ENCODE results near the gene ZNF266. TPM values are rescaled to one million over a fixed set of nuclear protein-coding genes. Genes with fewer than 3 reads are reported as not detected.
A peak's percentile ranks its signal among the peaks of the same experiment; 100 is the strongest.

Gene ZNF266
- total RNA-seq, 1 donor, result 9.4 TPM

DNA sequence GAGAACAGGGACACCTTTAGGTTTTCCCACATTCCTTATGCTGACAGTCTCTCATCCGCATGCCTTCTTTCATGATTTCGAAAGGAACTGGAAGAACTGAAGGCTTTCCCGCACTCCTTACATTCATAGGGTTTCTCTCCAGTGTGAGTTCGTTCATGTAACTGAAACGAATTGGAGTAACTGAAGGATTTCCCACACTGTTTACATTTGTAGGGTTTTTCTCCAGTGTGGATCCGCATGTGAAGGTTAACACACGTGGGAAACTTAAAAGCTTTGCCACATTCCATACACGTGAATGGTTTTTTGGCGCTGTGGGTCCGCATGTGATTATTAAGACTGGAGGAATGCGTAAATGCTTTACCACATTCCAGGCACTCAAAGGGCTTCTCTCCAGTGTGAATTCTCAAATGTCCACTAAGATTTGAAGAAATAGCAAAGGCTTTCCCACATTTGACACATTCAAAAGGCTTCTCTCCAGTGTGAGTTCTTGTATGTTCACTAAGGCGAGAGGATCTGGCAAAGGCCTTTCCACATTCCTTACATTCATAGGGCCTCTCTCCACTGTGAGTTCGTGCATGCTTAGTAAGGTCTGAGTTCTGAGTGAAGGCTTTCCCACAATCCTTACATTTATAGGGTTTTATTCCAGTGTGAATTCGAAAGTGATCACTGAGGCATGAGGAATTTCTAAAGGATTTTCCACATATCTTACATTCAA lies 22.0 kb downstream of the ZNF266 start:
- no peak overlapping the region for H3K4me3 ChIP-seq (ENCODE audit: insufficient read depth, low read length)
- peaks cover 51% of the 10 kb centered on the region for H3K9me3 ChIP-seq (ENCODE audit: low read depth, low read length)
- DNase-seq (ENCODE audit: insufficient read length, low spot score, missing footprints), result no peak
- H3K4me2 ChIP-seq (ENCODE audit: insufficient read depth, low read length), result no peak overlapping the region
- H3K27me3 ChIP-seq (ENCODE audit: insufficient read depth, low read length), result no peaks in the 10 kb centered on the region
- no peaks in the 10 kb centered on the region for H3K4me1 ChIP-seq (ENCODE audit: insufficient read depth, low read length)
- H3K36me3 ChIP-seq (ENCODE audit: insufficient read depth, low read length), result peaks cover 51% of the 10 kb centered on the region
- TF ChIP-seq, protein P1, sequence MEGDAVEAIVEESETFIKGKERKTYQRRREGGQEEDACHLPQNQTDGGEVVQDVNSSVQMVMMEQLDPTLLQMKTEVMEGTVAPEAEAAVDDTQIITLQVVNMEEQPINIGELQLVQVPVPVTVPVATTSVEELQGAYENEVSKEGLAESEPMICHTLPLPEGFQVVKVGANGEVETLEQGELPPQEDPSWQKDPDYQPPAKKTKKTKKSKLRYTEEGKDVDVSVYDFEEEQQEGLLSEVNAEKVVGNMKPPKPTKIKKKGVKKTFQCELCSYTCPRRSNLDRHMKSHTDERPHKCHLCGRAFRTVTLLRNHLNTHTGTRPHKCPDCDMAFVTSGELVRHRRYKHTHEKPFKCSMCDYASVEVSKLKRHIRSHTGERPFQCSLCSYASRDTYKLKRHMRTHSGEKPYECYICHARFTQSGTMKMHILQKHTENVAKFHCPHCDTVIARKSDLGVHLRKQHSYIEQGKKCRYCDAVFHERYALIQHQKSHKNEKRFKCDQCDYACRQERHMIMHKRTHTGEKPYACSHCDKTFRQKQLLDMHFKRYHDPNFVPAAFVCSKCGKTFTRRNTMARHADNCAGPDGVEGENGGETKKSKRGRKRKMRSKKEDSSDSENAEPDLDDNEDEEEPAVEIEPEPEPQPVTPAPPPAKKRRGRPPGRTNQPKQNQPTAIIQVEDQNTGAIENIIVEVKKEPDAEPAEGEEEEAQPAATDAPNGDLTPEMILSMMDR (IDR thresholded peaks at IDR 0.05; ENCODE audit: extremely low read depth, low read depth, low read length), result no peak
- H3K27ac ChIP-seq (ENCODE audit: low read depth, low read length), result no peak overlapping the region
- no peak overlapping the region for H2AFZ ChIP-seq (ENCODE audit: low read length)
- H4K20me1 ChIP-seq (ENCODE audit: insufficient read depth, low read length), result no peaks in the 10 kb centered on the region
- no peaks in the 10 kb centered on the region for H3K79me2 ChIP-seq (ENCODE audit: insufficient read depth, low read length)

DNA sequence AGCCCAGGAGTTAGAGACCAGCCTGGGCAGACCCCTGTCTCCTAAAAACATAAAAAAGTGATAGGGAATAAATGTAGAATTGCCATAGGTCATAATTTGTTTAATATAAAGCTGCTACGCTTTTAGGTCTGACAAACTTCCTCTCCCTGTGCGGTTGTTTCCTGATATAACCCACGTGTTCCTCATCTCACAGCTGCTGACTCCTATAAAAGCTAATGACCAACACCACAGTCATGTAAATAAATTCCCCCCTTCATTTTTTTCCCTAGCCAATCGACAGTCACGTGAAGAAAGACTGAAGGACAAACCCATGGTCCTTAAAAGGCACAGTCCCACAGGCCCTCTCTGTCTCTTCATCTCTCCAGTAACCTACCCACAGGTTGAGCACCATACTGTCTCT lies 27.5 kb downstream of the ZNF266 start:
- Histone ChIP-seq H2AFZ (ENCODE audit: low read length) (peak overlapping the region; percentile 94), H3K4me1 (ENCODE audit: insufficient read depth, low read length) (no peaks in the 10 kb centered on the region), H3K4me2 (ENCODE audit: insufficient read depth, low read length) (peak overlapping the region; percentile 64), H3K79me2 (ENCODE audit: insufficient read depth, low read length) (peaks cover 6% of the 10 kb centered on the region), H3K36me3 (ENCODE audit: insufficient read depth, low read length) (peaks cover 5% of the 10 kb centered on the region), H3K9me3 (ENCODE audit: low read depth, low read length) (peaks cover 18% of the 10 kb centered on the region), H3K27me3 (ENCODE audit: insufficient read depth, low read length) (no peaks in the 10 kb centered on the region), H3K4me3 (ENCODE audit: insufficient read depth, low read length) (peak overlapping the region; percentile 82), H3K27ac (ENCODE audit: low read depth, low read length) (no peak overlapping the region), H4K20me1 (ENCODE audit: insufficient read depth, low read length) (no peaks in the 10 kb centered on the region)
- no peak for DNase-seq (ENCODE audit: insufficient read length, low spot score, missing footprints)
- TF ChIP-seq, protein P1 (IDR thresholded peaks at IDR 0.05; ENCODE audit: extremely low read depth, low read depth, low read length), result no peak

DNA sequence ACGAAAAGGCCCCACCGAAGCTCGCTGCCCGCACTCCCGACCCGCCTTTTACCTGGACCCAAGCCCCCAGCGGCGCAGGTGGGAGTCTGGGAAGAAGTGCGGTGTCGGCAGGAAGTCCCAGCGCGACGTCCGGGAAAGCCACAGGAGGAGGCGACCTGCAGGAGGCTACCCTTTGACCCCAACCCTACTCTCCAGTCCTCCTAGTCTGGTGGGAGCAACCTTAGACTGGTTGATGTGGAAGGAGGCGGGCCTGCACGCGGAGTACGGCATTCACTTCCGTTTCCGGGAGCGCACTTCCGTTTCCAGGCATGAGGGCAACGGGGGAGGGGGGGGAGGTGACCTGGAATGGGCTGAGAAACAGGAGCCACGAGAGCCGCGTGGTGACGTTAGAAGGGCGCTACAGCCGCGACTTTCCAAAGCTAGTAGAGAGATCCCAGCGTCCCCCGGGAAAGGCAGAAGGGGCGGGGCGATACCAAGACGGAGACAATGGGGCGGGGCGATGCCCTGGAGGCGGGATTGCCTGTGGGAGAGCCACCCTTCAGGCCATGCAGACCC lies 28.5 kb downstream of the ZNF266 start:
- H3K4me3 ChIP-seq (ENCODE audit: insufficient read depth, low read length), result peak overlapping the region; percentile 82
- peak; percentile 93 for DNase-seq (ENCODE audit: insufficient read length, low spot score, missing footprints)
- H3K36me3 ChIP-seq (ENCODE audit: insufficient read depth, low read length), result no peaks in the 10 kb centered on the region
- peak overlapping the region; percentile 64 for H3K4me2 ChIP-seq (ENCODE audit: insufficient read depth, low read length)
- H3K79me2 ChIP-seq (ENCODE audit: insufficient read depth, low read length), result peaks cover 6% of the 10 kb centered on the region
- H3K27ac ChIP-seq (ENCODE audit: low read depth, low read length), result no peak overlapping the region
- peak overlapping the region; percentile 94 for H2AFZ ChIP-seq (ENCODE audit: low read length)
- no peaks in the 10 kb centered on the region for H3K4me1 ChIP-seq (ENCODE audit: insufficient read depth, low read length)
- peaks cover 9% of the 10 kb centered on the region for H3K9me3 ChIP-seq (ENCODE audit: low read depth, low read length)
- H3K27me3 ChIP-seq (ENCODE audit: insufficient read depth, low read length), result no peaks in the 10 kb centered on the region
- TF ChIP-seq, protein P1 (IDR thresholded peaks at IDR 0.05; ENCODE audit: extremely low read depth, low read depth, low read length), result no peak
- H4K20me1 ChIP-seq (ENCODE audit: insufficient read depth, low read length), result no peaks in the 10 kb centered on the region

DNA sequence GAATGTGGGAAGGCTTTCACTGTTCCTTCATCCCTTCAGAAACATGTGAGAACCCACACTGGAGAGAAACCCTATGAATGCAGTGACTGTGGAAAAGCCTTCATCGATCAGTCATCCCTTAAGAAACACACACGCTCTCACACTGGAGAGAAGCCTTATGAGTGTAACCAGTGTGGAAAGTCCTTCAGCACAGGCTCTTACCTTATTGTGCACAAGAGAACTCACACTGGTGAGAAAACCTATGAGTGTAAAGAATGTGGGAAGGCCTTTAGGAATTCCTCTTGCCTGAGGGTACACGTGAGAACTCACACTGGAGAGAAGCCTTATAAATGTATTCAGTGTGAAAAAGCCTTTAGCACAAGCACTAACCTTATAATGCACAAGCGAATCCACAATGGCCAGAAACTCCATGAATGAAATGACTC lies 54.0 kb downstream of the ZNF266 start:
- Histone ChIP-seq H3K79me2 (ENCODE audit: insufficient read depth, low read length) (no peaks in the 10 kb centered on the region), H2AFZ (ENCODE audit: low read length) (no peak overlapping the region), H3K27me3 (ENCODE audit: insufficient read depth, low read length) (no peaks in the 10 kb centered on the region), H3K27ac (ENCODE audit: low read depth, low read length) (no peak overlapping the region), H3K4me1 (ENCODE audit: insufficient read depth, low read length) (no peaks in the 10 kb centered on the region), H3K4me3 (ENCODE audit: insufficient read depth, low read length) (no peak overlapping the region), H4K20me1 (ENCODE audit: insufficient read depth, low read length) (no peaks in the 10 kb centered on the region), H3K36me3 (ENCODE audit: insufficient read depth, low read length) (peaks cover 70% of the 10 kb centered on the region), H3K4me2 (ENCODE audit: insufficient read depth, low read length) (no peak overlapping the region), H3K9me3 (ENCODE audit: low read depth, low read length) (peaks cover 73% of the 10 kb centered on the region)
- no peak for DNase-seq (ENCODE audit: insufficient read length, low spot score, missing footprints)
- TF ChIP-seq, protein P1 (IDR thresholded peaks at IDR 0.05; ENCODE audit: extremely low read depth, low read depth, low read length), result no peak

Measured in osteoblast (primary cell).